Measurements from ENCODE around the gene BUB3.
A peak's percentile ranks its signal among the peaks of the same experiment; 100 is the strongest.

BUB3 gene

DNA sequence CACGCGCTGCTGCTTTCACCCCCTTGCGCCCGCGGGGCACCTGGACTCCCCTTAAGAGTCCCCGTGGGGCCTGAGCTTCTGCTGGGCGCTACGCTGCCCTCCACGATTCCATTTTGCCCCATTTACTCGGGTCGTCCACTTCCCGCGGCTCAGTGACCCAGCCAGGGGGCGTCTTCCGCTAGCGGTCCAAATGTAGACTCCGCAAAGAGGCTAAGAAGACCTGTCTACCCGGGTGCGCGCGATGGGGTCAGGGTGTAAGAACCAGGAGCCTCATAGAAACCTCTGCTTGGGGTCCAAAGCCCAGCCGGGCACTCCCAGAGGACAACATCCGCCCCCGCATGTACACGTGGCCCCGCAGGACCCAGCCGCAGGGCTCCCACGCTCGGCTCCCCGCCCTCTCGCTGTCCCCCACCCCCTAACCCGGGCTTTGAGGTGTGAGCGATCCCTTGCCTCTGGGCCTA lies 11.5 kb upstream of the BUB3 start:
- Histone ChIP-seq H3K27me3 (ENCODE audit: control insufficient read depth, insufficient read depth, low read length) (peaks cover 100% of the 10 kb centered on the region), H3K4me3 (ENCODE audit: low read depth, low read length) (peak overlapping the region; percentile 5; the same call in 1 of the 2 replicates), H3K9me3 (ENCODE audit: control insufficient read depth, insufficient read depth, low read length) (no peaks in the 10 kb centered on the region), H3K4me1 (ENCODE audit: control insufficient read depth, insufficient read depth, low read length) (peaks cover 24% of the 10 kb centered on the region), H3K27ac (ENCODE audit: low read depth, low read length) (no peak overlapping the region), H3K36me3 (ENCODE audit: control insufficient read depth, insufficient read depth, low read length) (no peaks in the 10 kb centered on the region), H3K9ac (ENCODE audit: low read depth, low read length) (no peak overlapping the region)

DNA sequence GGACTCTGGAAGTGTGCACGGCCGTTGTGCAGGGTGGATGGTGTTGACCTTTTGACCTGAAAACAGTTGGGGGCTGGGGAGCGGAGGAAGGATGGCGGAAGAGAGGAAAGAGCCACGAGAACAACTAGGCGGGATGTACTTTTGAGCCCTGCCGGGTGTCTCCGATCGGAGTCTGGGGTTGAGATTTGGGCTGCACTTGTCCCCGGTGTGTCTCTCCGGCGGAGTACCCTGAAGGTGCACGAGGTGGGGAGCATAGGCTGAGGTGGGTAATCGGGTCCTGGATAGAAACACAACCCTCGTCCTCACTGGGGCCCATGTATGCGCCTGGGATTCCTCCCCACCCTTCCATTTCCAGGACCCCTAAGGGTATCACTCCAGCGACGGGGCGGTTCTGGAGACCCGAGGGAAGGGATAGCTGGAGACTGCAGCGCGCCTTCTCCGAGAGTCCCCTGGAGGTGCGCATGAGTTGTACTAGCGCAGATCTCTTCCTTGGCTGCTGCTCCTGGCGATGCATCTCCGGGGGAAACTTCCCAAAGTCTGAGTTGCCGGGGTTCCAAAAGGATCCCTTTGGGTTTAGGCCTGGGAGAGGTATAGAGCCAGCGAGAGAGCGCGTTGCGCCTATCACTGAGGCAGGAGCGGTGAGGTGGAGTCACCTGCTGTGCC lies 10.9 kb upstream of the BUB3 start:
- H3K4me3 ChIP-seq (ENCODE audit: low read depth, low read length), result peak overlapping the region; percentile 25; the same call in 1 of the 2 replicates
- no peaks in the 10 kb centered on the region for H3K9me3 ChIP-seq (ENCODE audit: control insufficient read depth, insufficient read depth, low read length)
- H3K4me1 ChIP-seq (ENCODE audit: control insufficient read depth, insufficient read depth, low read length), result peaks cover 24% of the 10 kb centered on the region
- H3K9ac ChIP-seq (ENCODE audit: low read depth, low read length), result no peak overlapping the region
- no peak overlapping the region for H3K27ac ChIP-seq (ENCODE audit: low read depth, low read length)
- no peaks in the 10 kb centered on the region for H3K36me3 ChIP-seq (ENCODE audit: control insufficient read depth, insufficient read depth, low read length)
- H3K27me3 ChIP-seq (ENCODE audit: control insufficient read depth, insufficient read depth, low read length), result peaks cover 100% of the 10 kb centered on the region

GRCh38 chr10:123143825-123144168 lies 10.4 kb upstream of the BUB3 start:
- H3K9ac ChIP-seq (ENCODE audit: low read depth, low read length), result no peak overlapping the region
- H3K27ac ChIP-seq (ENCODE audit: low read depth, low read length), result no peak overlapping the region
- H3K4me3 ChIP-seq (ENCODE audit: low read depth, low read length), result no peak overlapping the region
- no peaks in the 10 kb centered on the region for H3K9me3 ChIP-seq (ENCODE audit: control insufficient read depth, insufficient read depth, low read length)
- peaks cover 100% of the 10 kb centered on the region for H3K27me3 ChIP-seq (ENCODE audit: control insufficient read depth, insufficient read depth, low read length)
- no peaks in the 10 kb centered on the region for H3K36me3 ChIP-seq (ENCODE audit: control insufficient read depth, insufficient read depth, low read length)
- peaks cover 25% of the 10 kb centered on the region for H3K4me1 ChIP-seq (ENCODE audit: control insufficient read depth, insufficient read depth, low read length)

- peaks cover 29% of the 10 kb centered on the region for H3K4me1 ChIP-seq (ENCODE audit: control insufficient read depth, insufficient read depth, low read length)
- peaks cover 100% of the 10 kb centered on the region for H3K27me3 ChIP-seq (ENCODE audit: control insufficient read depth, insufficient read depth, low read length)
- no peaks in the 10 kb centered on the region for H3K9me3 ChIP-seq (ENCODE audit: control insufficient read depth, insufficient read depth, low read length)
- no peak overlapping the region for H3K4me3 ChIP-seq (ENCODE audit: low read depth, low read length)
- no peak overlapping the region for H3K27ac ChIP-seq (ENCODE audit: low read depth, low read length)
- no peak overlapping the region for H3K9ac ChIP-seq (ENCODE audit: low read depth, low read length)
- no peaks in the 10 kb centered on the region for H3K36me3 ChIP-seq (ENCODE audit: control insufficient read depth, insufficient read depth, low read length)
These were observed 9.3 kb upstream of the BUB3 start for GRCh38 chr10:123144697-123145541.

GRCh38 chr10:123145542-123146012 lies 8.6 kb upstream of the BUB3 start:
- H3K27ac ChIP-seq (ENCODE audit: low read depth, low read length), result no peak overlapping the region

GRCh38 chr10:123146013-123146893 lies 7.9 kb upstream of the BUB3 start:
- H3K4me1 ChIP-seq (ENCODE audit: control insufficient read depth, insufficient read depth, low read length), result peaks cover 30% of the 10 kb centered on the region
- H3K4me3 ChIP-seq (ENCODE audit: low read depth, low read length), result no peak overlapping the region
- no peak overlapping the region for H3K9ac ChIP-seq (ENCODE audit: low read depth, low read length)
- H3K27ac ChIP-seq (ENCODE audit: low read depth, low read length), result no peak overlapping the region
- peaks cover 100% of the 10 kb centered on the region for H3K27me3 ChIP-seq (ENCODE audit: control insufficient read depth, insufficient read depth, low read length)
- no peaks in the 10 kb centered on the region for H3K36me3 ChIP-seq (ENCODE audit: control insufficient read depth, insufficient read depth, low read length)
- H3K9me3 ChIP-seq (ENCODE audit: control insufficient read depth, insufficient read depth, low read length), result no peaks in the 10 kb centered on the region

More at GRCh38 chr10:123145542-123146012, 8.6 kb upstream of the BUB3 start:
- H3K27me3 ChIP-seq (ENCODE audit: control insufficient read depth, insufficient read depth, low read length), result peaks cover 100% of the 10 kb centered on the region
- no peak overlapping the region for H3K9ac ChIP-seq (ENCODE audit: low read depth, low read length)
- H3K36me3 ChIP-seq (ENCODE audit: control insufficient read depth, insufficient read depth, low read length), result no peaks in the 10 kb centered on the region
- peaks cover 30% of the 10 kb centered on the region for H3K4me1 ChIP-seq (ENCODE audit: control insufficient read depth, insufficient read depth, low read length)
- H3K9me3 ChIP-seq (ENCODE audit: control insufficient read depth, insufficient read depth, low read length), result no peaks in the 10 kb centered on the region
- no peak overlapping the region for H3K4me3 ChIP-seq (ENCODE audit: low read depth, low read length)

DNA sequence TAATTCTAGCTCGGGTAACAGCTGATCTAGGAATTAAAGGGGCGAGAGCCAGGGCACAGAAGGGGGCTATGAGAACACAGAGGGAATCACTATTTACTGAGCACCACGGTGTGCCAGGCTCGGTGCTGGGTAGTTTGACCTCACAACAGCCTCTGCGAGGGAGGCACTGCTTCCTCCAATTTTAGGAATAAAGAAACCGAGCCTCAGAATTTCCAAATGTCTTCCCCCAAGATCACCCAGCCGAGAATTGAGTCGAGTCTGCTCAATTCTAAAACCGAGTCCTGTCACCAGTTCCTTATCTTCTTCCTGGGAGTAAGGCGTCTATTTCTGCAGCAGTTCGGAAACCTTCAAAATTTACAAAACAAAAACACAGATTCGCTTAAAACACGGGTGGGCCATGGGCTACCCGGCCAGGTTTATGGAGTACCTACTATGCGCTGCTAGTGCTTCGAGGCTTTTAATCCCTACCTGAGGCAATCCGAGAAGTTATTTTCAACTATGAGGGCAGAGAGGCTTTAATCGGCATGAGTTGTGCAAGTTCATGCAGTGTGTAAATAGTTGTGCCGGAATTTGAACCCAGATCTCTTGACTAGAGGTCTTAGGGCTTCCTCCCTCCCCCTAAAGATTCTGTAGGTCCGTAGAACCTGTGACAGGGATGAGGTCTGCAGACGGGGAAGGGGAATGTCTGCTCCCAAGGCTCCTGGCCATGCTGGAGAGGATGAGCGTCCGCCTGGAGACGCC lies 7.1 kb upstream of the BUB3 start:
- no peak overlapping the region for H3K9ac ChIP-seq (ENCODE audit: low read depth, low read length)
- no peak overlapping the region for H3K27ac ChIP-seq (ENCODE audit: low read depth, low read length)
- H3K4me1 ChIP-seq (ENCODE audit: control insufficient read depth, insufficient read depth, low read length), result peaks cover 38% of the 10 kb centered on the region
- no peaks in the 10 kb centered on the region for H3K36me3 ChIP-seq (ENCODE audit: control insufficient read depth, insufficient read depth, low read length)
- H3K9me3 ChIP-seq (ENCODE audit: control insufficient read depth, insufficient read depth, low read length), result no peaks in the 10 kb centered on the region
- H3K4me3 ChIP-seq (ENCODE audit: low read depth, low read length), result no peak overlapping the region
- H3K27me3 ChIP-seq (ENCODE audit: control insufficient read depth, insufficient read depth, low read length), result peaks cover 100% of the 10 kb centered on the region

DNA sequence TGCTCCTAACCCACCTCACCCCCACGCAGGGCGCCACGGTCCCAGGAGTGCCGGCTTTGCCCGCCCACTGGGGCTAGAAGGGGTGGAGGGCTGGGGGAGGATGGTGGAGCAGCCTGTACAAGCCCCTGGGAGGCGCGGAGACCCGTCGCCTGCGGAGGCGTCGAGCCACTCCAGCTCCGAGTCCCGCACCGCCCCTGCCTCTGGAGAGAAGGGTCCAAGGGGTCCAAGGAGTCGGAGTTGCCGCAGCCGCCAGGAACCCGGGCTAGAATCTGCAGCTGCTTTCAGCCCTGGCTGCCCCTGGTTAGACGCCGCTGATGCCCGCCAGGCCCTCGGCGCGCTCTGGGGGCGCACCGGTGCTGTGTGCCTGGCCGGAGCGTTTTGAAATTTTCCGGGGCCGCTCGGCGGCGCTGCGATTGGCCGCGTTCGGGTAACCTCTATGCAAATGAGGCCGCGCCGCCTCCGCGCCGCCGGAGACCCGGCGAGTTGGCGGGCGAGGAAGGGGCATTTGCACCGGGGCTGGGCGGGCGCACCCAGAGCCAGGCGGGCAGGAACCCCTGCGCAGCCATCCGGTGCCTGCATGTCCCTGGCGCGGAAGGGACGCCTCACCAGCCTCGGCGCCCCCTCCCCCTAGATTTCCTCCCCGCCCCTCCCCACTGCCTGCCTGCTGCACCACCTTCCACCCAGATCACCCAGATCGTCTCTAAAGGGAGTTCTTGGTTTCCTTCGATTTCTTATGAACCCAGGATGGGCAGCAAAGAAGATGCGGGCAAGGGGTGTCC lies 6.4 kb upstream of the BUB3 start, which contains the start of gene HMX2:
Gene HMX2, plus strand, starts transcription at position 502 of the 779 bp plus-strand sequence. Its CDS starts 243 bp downstream, at position 745.
- peaks cover 100% of the 10 kb centered on the region for H3K27me3 ChIP-seq (ENCODE audit: control insufficient read depth, insufficient read depth, low read length)

GRCh38 chr10:123148414-123149161 lies 5.6 kb upstream of the BUB3 start:
- Histone ChIP-seq H3K9ac (ENCODE audit: low read depth, low read length) (no peak overlapping the region), H3K9me3 (ENCODE audit: control insufficient read depth, insufficient read depth, low read length) (no peaks in the 10 kb centered on the region), H3K36me3 (ENCODE audit: control insufficient read depth, insufficient read depth, low read length) (no peaks in the 10 kb centered on the region), H3K27me3 (ENCODE audit: control insufficient read depth, insufficient read depth, low read length) (peaks cover 100% of the 10 kb centered on the region), H3K4me1 (ENCODE audit: control insufficient read depth, insufficient read depth, low read length) (peaks cover 48% of the 10 kb centered on the region), H3K4me3 (ENCODE audit: low read depth, low read length) (peak overlapping the region; percentile 63), H3K27ac (ENCODE audit: low read depth, low read length) (no peak overlapping the region)

More for the DNA sequence above, 6.4 kb upstream of the BUB3 start, which contains the start of gene HMX2:
- peak within 1 kb of the TSS; percentile 63 for H3K4me3 ChIP-seq (ENCODE audit: low read depth, low read length)
- H3K36me3 ChIP-seq (ENCODE audit: control insufficient read depth, insufficient read depth, low read length), result no peaks in the 10 kb centered on the region
- peaks cover 46% of the 10 kb centered on the region for H3K4me1 ChIP-seq (ENCODE audit: control insufficient read depth, insufficient read depth, low read length)
- H3K27ac ChIP-seq (ENCODE audit: low read depth, low read length), result no peak within 1 kb of the TSS
- H3K9me3 ChIP-seq (ENCODE audit: control insufficient read depth, insufficient read depth, low read length), result no peaks in the 10 kb centered on the region
- H3K9ac ChIP-seq (ENCODE audit: low read depth, low read length), result no peak within 1 kb of the TSS
